ENCODE data around the gene AGBL4.

AGBL4 gene

DNA sequence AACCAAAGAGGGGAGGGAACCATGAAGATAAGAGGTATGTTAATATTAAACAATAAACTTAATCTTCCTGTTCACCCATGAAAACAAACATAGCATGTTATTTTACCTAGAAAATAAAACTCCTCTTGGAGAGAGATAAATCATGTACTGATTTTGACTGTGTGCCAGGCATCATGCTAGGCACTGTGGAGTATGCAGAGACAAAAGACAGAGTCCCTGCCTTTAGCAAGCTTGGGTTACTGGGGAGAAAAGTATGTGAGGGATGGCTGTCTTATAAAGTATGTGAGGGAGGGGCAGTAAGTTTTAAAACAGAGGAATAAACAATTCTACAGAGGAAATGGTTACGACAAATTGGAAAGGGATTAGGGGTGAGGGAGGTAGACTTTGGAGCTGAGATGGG lies 1117.6 kb downstream of the AGBL4 start:
- no peaks in the 10 kb centered on the region for H3K9me3 Mint-ChIP-seq
- no peak overlapping the region for H3K4me3 Mint-ChIP-seq
- H3K27me3 Mint-ChIP-seq (ENCODE audit: low read depth), result no peaks in the 10 kb centered on the region
- H3K27ac Mint-ChIP-seq, result peak overlapping the region; percentile 8 to 73 (median 59)
- no peak for TF ChIP-seq CTCF (IDR thresholded peaks at IDR 0.05; ENCODE audit: unreplicated experiment in 3 of 3)
- peaks cover 25% of the 10 kb centered on the region for H3K4me1 Mint-ChIP-seq
- no peaks in the 10 kb centered on the region for H3K36me3 Mint-ChIP-seq (ENCODE audit: low read depth)

- no peak for TF ChIP-seq CTCF (IDR thresholded peaks at IDR 0.05; ENCODE audit: unreplicated experiment in 3 of 3)
- no peaks in the 10 kb centered on the region for H3K36me3 Mint-ChIP-seq (ENCODE audit: low read depth)
- no peaks in the 10 kb centered on the region for H3K27me3 Mint-ChIP-seq (ENCODE audit: low read depth)
- H3K9me3 Mint-ChIP-seq, result no peaks in the 10 kb centered on the region
- peaks cover 14% of the 10 kb centered on the region for H3K4me1 Mint-ChIP-seq
- no peak overlapping the region for H3K4me3 Mint-ChIP-seq
- H3K27ac Mint-ChIP-seq, result no peak overlapping the region
Measured at GRCh38 chr1:48903291-48903690, 1120.5 kb downstream of the AGBL4 start.

GRCh38 chr1:48898894-48899293 lies 1124.9 kb downstream of the AGBL4 start:
- no peak for TF ChIP-seq CTCF (IDR thresholded peaks at IDR 0.05; ENCODE audit: unreplicated experiment in 3 of 3)
- Mint-ChIP-seq H3K9me3 (no peaks in the 10 kb centered on the region), H3K27ac (no peak overlapping the region), H3K27me3 (ENCODE audit: low read depth) (no peaks in the 10 kb centered on the region), H3K36me3 (ENCODE audit: low read depth) (no peaks in the 10 kb centered on the region), H3K4me3 (no peak overlapping the region), H3K4me1 (no peaks in the 10 kb centered on the region)

GRCh38 chr1:48889615-48890014 lies 1134.1 kb downstream of the AGBL4 start:
- Mint-ChIP-seq H3K9me3 (no peaks in the 10 kb centered on the region), H3K4me3 (no peak overlapping the region), H3K4me1 (no peaks in the 10 kb centered on the region), H3K27me3 (ENCODE audit: low read depth) (peaks cover 4% of the 10 kb centered on the region), H3K27ac (peak overlapping the region in 2 of 3 experiments; percentile 13 to 17), H3K36me3 (ENCODE audit: low read depth) (no peaks in the 10 kb centered on the region)
- no peak for TF ChIP-seq CTCF (IDR thresholded peaks at IDR 0.05; ENCODE audit: unreplicated experiment in 3 of 3)

GRCh38 chr1:48889082-48889481 lies 1134.7 kb downstream of the AGBL4 start:
- H3K9me3 Mint-ChIP-seq, result no peaks in the 10 kb centered on the region
- no peak overlapping the region for H3K4me3 Mint-ChIP-seq
- H3K4me1 Mint-ChIP-seq, result no peaks in the 10 kb centered on the region
- peaks cover 4% of the 10 kb centered on the region for H3K27me3 Mint-ChIP-seq (ENCODE audit: low read depth)
- H3K36me3 Mint-ChIP-seq (ENCODE audit: low read depth), result no peaks in the 10 kb centered on the region
- no peak for TF ChIP-seq CTCF (IDR thresholded peaks at IDR 0.05; ENCODE audit: unreplicated experiment in 3 of 3)
- peak overlapping the region in 1 of 3 experiments; percentile 17 for H3K27ac Mint-ChIP-seq

DNA sequence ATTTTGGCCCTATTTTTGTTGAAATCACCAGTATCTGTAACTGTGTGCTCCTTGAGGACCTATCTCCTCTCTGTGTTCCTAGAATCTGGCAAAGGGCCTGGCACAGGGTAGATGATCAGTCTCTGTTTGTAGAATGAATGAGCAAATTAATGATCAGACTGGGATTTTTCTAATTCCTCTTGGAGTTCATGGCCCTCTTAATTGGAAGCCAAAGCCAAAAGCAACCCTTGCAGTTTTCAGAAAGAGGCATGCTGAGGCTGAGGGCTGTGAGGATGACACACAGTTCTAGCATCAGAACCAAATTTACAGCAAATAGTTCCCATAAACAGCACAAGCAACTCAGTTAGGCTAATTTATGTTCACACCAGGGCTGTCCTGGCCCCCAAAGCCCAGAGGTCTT lies 1136.0 kb downstream of the AGBL4 start:
- no peaks in the 10 kb centered on the region for H3K9me3 Mint-ChIP-seq
- no peaks in the 10 kb centered on the region for H3K36me3 Mint-ChIP-seq (ENCODE audit: low read depth)
- no peak overlapping the region for H3K4me3 Mint-ChIP-seq
- peak overlapping the region in 1 of 3 experiments; percentile 69 for H3K27ac Mint-ChIP-seq
- TF ChIP-seq CTCF (IDR thresholded peaks at IDR 0.05; ENCODE audit: unreplicated experiment in 3 of 3), result no peak
- peaks cover 4% of the 10 kb centered on the region for H3K27me3 Mint-ChIP-seq (ENCODE audit: low read depth)
- H3K4me1 Mint-ChIP-seq, result no peaks in the 10 kb centered on the region

All from nephron (organoid).